Middle frontal gyrus (tissue), 1 donor: ENCODE data around the gene POLN.
"Not testable (repeated sequence)": the region's sequence is repeated elsewhere in the genome, so short reads cannot be mapped to it uniquely, and the experiment has no call there.

Experiments
- DNase-seq: peaks from one replicate; pipeline ENCODE4 v3.0.0-alpha.2; 2015; ENCODE audit warnings: low spot score; ENCODE audit errors: extremely low spot score

POLN gene

GRCh38 chr4:2275546-2276251, 33.8 kb upstream of the POLN start:
- DNase-seq = no peak

- DNase-seq = not testable (repeated sequence)
Observed at GRCh38 chr4:2275044-2275397, 33.1 kb upstream of the POLN start.

- DNase-seq = no peak
Observed at GRCh38 chr4:2274320-2275043, 32.6 kb upstream of the POLN start.

- no peak for DNase-seq
Observed at GRCh38 chr4:2273657-2274319, 31.9 kb upstream of the POLN start.

- no peak for DNase-seq
Observed at GRCh38 chr4:2273221-2273620, 31.3 kb upstream of the POLN start.

GRCh38 chr4:2272828-2273120, 30.9 kb upstream of the POLN start:
- no peak for DNase-seq

GRCh38 chr4:2272026-2272827, 30.3 kb upstream of the POLN start:
- no peak for DNase-seq

- DNase-seq = no peak
Observed at GRCh38 chr4:2271279-2272025, 29.5 kb upstream of the POLN start.

- no peak for DNase-seq
Observed at GRCh38 chr4:2270341-2271165, 28.6 kb upstream of the POLN start.

GRCh38 chr4:2269618-2270163, 27.8 kb upstream of the POLN start:
- DNase-seq = no peak

- no peak for DNase-seq
Observed at GRCh38 chr4:2269206-2269531, 27.2 kb upstream of the POLN start.

GRCh38 chr4:2268357-2269205, 26.7 kb upstream of the POLN start:
- DNase-seq = no peak

GRCh38 chr4:2267841-2268240, 25.9 kb upstream of the POLN start:
- DNase-seq = no peak

GRCh38 chr4:2267320-2267811, 25.4 kb upstream of the POLN start:
- DNase-seq = no peak

- DNase-seq = no peak
Observed at GRCh38 chr4:2266821-2267220, 24.9 kb upstream of the POLN start.

- DNase-seq = no peak
Observed at GRCh38 chr4:2266181-2266580, 24.3 kb upstream of the POLN start.

GRCh38 chr4:2265113-2266110, 23.5 kb upstream of the POLN start:
- DNase-seq = no peak

GRCh38 chr4:2264481-2265041, 22.6 kb upstream of the POLN start:
- no peak for DNase-seq
